ENCODE results near the gene ICA1.

The ICA1 gene

GRCh38 chr7:8155836-8156235 is 106.1 kb downstream of the ICA1 start:
- DNase-seq = no peak

- no peak for DNase-seq
These were observed 107.7 kb downstream of the ICA1 start for GRCh38 chr7:8154272-8154671.

GRCh38 chr7:8152489-8153192 is 109.3 kb downstream of the ICA1 start:
- no peak for DNase-seq

GRCh38 chr7:8151161-8151725 is 110.7 kb downstream of the ICA1 start:
- DNase-seq = no peak

- DNase-seq = no peak
These were observed 112.7 kb downstream of the ICA1 start for GRCh38 chr7:8149222-8149621.

- DNase-seq = no peak
These were observed 114.1 kb downstream of the ICA1 start for GRCh38 chr7:8147760-8148463.

GRCh38 chr7:8146788-8147413 is 115.1 kb downstream of the ICA1 start:
- no peak for DNase-seq

- DNase-seq = no peak
These were observed 115.7 kb downstream of the ICA1 start for GRCh38 chr7:8146106-8146787.

GRCh38 chr7:8144856-8145255 is 117.1 kb downstream of the ICA1 start:
- no peak for DNase-seq

GRCh38 chr7:8143151-8143874 is 118.7 kb downstream of the ICA1 start:
- DNase-seq = no peak

- DNase-seq = no peak
These were observed 119.5 kb downstream of the ICA1 start for GRCh38 chr7:8142477-8142876.

GRCh38 chr7:8141070-8141469 is 120.9 kb downstream of the ICA1 start:
- DNase-seq = no peak

- DNase-seq = no peak
These were observed 125.8 kb downstream of the ICA1 start for GRCh38 chr7:8136051-8136730.

- no peak for DNase-seq
These were observed 126.5 kb downstream of the ICA1 start for GRCh38 chr7:8135417-8135816.

- no peak for DNase-seq
These were observed 127.8 kb downstream of the ICA1 start for GRCh38 chr7:8134089-8134733.

- DNase-seq = no peak
These were observed 128.6 kb downstream of the ICA1 start for GRCh38 chr7:8133188-8133848.

GRCh38 chr7:8131694-8132605 is 130.0 kb downstream of the ICA1 start:
- DNase-seq = no peak

- DNase-seq = no peak
These were observed 131.3 kb downstream of the ICA1 start for GRCh38 chr7:8130663-8131062.

GRCh38 chr7:8129318-8129659 is 132.7 kb downstream of the ICA1 start:
- DNase-seq = no peak

Data from NCI-H510A (cell line).